ENCODE measurements around the gene IL1RL1.

Gene IL1RL1

DNA sequence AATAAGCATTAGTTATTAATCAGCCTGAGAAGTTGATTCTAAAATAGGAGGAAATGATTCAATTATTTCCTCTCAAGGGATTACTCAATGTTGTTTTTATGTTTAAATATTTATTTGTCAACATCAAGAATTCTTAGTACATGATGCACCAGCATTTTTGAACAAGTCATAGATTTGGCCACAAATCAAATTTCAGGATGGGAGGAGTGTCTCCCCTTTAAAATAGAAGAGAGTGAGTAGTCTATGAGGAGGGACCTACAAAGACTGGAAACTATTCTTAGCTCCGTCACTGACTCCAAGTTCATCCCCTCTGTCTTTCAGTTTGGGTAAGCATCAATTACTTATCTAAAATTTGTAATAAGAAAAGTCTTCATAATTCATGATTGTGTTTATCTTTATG is 25.6 kb downstream of the IL1RL1 start:
- DNase-seq, result no peak

DNA sequence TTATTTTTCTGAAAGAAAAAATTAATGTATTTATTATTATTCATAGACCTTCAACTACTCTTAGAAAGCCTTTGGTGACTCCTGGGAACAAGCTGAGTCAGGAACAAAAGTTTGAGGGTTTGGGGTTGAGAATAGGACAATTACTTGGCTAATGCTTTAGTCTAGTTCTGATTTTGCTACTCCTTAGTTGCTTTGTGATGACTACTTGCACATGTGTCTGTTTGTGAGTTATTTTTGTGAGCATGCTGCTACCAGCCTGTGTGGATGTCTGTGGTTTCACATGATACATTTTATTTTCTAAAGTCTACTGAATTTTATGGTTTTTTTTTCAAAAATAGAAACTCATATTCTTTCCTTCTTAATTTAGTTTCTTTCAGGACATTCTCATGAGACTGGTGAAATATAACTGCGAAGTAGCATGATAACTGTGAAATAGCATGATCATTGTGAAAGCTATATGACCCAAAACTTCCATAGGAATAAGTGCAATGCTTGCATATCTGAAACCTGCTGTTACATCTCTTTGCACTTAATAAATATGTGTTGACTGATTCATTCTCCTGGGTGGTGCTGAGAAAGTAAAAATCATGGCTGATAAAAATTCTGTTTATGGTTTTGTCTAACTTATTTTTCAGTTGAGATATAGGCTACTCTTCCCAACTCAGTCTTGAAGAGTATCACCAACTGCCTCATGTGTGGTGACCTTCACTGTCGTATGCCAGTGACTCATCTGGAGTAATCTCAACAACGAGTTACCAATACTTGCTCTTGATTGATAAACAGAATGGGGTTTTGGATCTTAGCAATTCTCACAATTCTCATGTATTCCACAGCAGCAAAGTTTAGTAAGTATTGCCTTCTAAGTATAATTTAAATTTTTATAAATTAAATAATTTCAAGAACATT is 26.4 kb downstream of the IL1RL1 start:
- DNase-seq, result no peak

DNA sequence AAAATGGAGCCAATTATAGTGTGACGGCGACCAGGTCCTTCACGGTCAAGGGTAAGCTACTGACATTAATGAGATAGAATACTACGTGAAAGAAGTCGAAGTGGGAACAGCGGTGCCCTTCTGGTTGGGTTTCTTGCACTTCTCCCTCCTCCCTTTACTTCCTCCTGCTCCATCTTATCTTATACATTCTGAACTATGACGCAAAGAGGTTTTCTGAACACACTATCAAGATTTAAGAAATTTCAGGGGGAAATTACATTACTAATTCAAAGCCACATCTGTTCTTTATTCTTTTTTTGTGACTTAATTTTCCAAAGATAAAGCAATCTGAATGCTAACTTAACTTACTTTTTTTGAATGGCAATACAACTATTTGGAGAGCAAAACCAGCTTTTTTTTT is 29.4 kb downstream of the IL1RL1 start:
- DNase-seq, result no peak

DNA sequence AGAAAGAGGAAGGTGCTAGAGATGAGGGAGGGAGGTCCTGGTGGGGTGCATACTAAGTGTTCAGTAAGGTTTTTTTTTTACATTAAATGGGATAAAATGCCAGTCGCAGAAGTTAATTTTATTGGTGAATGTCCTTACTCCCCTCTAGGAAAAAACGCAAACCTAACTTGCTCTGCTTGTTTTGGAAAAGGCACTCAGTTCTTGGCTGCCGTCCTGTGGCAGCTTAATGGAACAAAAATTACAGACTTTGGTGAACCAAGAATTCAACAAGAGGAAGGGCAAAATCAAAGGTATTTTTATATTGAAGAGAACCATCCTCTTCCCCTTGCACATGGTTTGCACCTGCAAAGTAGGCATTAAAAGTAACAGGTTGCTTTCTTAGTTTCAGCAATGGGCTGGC is 31.5 kb downstream of the IL1RL1 start:
- DNase-seq, result no peak

DNA sequence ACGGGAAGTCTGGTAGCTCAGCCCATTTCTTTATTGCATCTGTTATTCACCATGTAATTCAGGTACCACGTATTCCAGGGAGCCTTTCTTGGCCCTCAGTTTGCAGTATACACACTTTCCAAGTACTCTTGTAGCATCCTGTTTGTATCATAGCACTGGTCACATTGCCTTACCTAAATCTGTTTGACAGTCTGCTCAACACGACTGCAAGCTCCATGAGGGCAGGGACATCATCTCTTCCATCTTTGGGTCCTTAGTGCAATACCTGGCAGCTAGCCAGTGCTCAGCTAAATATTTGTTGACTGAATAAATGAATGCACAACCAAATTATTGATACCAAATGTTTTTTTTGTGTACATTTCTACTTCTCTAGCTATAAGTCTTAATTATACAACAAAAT is 33.0 kb downstream of the IL1RL1 start:
- no peak for DNase-seq

DNA sequence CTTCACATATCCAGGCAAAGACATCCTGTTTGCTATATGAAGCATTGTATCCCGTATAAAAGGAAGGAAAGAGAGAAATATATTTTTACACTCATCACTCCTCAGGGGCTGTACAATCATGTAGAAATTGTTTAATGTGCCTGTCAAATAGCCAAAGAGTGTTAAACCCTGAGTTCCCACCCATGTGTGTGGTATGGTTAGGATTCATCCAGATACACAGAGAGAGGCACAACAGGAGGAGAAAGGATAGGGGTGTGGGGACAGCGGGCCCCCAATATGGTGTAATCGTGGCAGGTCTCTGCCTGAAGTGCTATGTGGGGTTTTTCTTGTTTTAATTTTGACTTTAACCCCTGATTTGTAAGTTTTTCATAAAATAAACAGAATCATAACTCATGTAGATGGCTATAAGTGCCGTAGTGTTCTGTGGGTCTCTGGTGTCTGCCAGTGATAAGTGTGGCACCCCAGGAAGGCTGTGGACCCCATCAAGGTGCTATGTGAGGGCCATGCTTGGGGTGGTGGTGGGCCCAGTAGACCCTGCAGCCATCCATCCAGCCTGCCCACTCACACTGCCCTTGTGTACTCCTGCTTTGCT is 34.1 kb downstream of the IL1RL1 start:
- no peak for DNase-seq

DNA sequence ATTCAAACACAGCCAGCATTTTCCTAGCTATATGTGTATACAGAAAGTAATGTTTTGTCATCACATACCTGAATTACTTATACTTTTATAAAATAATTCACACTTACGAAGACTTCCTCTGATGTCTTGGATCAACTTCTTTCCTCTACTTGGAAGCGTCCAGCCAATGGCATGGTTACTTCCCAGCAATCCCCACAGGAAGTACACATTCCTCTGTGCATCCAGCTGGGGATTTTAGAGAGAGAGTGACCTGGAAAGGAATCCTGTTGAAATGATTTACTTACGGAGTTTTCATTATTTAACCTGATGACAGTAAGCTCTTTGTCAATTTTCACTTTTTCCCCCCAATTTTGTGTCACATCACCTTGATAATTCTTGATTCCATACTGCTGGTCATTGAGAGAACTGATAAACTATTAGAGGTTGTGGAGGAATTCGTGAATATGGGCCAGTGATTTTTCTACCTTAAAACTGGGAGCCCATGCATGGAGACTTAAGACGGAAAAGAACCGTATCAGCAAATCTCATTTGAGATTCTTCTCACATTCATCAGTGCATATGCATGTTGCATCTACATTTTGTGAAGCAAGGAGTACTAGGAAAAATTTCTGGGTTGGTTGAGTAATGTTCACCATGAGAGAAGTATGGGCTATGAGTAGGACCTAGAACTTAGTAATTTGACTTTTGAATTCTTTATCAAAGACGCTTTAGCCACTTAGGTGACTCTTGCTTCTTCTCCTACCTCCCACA is 35.2 kb downstream of the IL1RL1 start:
- DNase-seq, result no peak

DNA sequence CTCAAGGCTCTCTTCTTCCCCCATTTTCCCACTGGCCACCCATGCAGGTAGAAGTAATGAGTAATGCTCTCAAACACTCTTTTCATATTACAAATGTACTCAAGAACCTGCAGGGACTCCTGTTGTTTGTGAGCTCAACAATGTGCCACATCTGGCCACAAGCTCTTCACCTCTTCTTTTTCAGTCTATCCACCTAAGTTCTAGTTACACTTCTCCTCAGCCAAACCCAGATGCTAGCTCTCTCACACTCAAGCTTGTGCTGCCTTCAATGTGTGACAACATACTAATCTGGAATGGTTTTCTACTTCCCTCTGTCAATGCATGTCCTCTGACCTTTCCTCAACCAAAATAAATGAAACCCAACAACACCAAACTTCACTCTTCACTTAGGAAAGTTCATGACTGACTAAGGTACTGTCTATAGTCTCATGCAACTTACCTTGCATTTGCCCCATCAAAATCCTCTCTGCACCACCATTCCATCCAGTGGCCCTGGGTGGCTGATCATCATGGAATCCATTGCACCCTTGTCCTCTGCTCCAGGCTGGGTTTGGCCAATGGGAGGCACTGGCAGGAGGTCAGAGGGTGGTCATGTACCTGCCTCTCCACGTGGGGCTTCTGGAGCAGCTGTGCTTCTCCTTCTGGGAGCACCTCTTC is 38.9 kb downstream of the IL1RL1 start:
- no peak for DNase-seq

DNA sequence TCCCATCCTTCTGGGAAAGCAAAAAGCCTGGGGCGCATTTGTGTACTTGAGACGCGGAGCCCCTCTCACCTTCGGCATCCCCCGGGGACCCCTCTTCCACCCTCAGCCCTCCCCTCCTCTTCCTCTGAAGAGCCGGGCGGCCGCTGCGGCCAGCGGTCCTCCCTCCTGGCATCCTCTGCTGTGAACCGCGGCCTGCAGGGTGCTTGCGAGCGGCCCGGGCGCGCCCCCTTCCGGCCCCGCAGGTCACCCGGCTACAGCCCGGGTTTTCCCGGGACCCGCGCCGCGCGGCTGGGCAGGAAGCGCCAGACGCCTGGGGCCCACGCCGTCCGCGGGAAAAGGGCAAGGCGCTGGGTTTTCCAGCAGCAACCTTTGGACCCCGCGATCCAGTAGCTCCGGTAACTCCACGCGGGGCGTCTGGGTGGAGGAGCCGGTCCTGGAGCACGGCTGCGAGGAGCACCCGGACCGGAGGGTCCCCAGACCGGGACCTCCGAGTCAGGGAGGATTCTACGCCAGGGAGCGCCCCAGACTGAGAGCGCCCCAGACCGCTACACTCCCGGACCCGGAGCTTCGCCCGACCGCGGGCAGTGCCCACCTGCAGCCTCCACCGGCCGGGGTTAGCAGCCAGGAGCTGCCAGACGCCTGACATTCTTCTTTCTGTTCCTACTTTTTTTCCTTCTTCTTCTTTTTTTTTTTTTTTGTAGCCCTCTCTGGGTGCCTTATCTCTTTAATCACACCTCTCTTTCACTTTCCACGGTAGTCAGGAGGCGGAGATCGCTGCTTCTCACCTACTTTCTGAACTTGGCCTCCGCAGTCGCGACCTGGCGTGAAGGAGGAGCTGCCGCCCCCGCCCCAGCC is 44.4 kb downstream of the IL1RL1 start, which contains the start of gene IL18R1:
Gene IL18R1, plus strand, starts transcription at position 271 of the 855 bp plus-strand sequence. CDS start 6,865 bp downstream, outside the sequence.
- DNase-seq, result peak; percentile 69 to 73

DNA sequence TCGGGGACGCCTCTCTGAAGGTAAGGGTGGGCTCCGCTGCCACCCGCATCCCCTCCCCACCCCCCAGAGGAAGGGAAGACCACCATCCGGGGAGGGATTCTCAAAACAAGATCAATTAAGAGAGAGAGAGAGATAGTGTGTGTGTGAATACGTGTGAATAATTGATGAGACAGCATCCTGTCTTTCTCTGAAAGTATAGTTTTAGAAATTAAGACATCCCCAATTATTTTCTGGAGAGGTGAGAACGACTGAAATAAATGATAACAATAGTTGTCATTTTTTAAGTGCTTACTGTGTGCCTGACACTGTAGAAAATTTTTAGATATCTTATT is 45.0 kb downstream of the IL1RL1 start:
- no peak for DNase-seq

DNA sequence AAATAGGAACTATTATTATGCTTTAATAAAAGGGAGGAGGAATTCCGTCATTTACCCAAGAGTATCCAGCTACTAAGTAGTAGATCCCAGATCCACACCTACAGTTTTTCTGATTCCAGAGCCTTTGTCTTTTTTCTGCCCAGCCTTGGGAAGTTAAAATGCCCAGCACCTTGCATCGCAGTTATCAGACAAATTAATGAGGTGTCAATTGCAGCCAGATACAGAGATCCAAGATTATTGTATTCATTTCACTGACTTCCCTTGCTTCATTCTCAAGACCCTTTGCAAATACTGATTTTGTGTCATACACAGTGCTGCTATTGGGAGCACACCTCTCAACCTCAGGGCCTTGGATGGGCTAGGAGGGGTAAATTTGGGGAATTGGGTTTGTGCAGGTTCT is 45.4 kb downstream of the IL1RL1 start:
- DNase-seq, result no peak

DNA sequence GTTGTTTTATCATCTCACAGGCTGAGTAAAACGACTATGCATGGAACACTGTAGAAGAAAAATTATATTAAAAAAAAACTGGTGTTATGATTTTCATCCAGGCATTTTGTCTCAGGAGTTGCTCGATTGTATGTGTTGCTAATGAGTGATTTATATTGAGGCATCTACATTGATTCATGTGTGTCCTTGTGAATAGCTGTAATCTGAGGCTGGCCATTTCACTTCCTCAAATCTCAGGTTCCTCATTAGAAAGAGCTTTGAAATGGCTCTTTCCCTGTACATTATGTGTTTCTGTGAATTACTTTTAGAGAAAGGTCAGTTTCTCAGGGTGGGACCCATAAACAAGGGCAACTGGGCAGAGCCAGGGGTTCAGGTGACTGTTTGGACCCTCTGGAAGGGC is 46.6 kb downstream of the IL1RL1 start:
- no peak for DNase-seq

DNA sequence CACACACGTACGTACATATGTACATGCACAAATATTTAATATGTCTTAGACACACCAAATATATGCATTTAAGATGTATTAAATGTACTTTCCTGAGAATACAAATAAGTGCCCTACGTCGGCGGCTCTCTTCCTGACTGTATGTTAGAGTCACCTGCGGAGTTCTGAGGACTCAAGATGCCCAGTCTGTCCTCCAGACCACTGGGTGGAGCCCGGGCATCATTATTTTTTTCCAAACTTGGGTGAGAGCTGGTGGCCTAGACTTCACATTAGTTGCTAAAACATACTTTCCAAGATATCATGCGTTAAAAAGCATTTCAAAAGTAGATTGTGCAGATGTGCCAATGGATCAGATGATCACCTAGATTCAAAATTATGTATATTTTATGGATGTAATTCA is 47.1 kb downstream of the IL1RL1 start:
- peak in 1 of 2 donors; percentile 22 for DNase-seq

DNA sequence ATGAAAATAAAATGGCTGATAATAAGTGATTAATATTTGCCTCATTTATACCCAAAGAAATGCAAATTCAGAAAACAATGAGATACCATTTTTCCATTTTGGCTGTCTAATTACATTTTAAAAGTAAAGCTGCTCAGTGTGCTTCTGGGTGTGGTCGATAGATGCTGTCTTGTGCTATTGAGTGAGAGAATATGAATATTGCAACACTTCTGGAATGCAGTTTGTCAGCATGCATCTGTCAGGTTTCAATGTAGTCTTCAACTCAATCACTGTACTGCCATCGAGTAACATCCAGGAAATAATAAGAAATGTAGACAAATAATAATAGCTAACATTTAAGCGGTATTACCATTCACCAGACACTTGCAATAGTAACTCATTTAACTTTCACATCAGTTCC is 48.2 kb downstream of the IL1RL1 start:
- DNase-seq, result no peak

DNA sequence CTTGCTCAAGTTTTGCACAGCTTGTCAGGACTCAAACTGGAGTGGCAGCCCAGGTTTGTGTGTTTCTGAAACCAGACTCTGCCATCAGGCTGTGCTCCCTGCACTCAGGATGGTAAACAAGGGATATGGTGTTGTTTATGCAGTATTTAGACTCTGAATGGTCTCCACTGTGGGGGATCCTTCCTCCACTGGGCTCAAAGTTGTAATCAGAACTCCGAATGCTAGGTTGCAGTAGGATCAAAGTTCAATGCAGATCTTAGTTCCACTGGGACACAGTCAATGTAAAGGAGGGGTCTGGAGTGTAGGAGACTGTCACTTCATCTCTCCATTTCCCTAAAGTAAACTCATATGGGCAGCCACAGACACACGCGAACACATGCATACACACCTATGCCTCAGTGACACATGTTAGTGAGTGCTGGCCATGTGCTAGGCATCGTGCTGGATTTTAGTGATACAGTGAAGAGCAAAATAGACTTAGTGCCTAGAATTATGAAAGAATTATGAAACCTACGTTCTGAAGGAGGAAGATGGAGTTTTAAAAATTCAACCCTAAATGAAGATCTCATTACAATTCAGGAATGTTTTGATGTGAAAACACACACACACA is 50.4 kb downstream of the IL1RL1 start:
- no peak for DNase-seq

DNA sequence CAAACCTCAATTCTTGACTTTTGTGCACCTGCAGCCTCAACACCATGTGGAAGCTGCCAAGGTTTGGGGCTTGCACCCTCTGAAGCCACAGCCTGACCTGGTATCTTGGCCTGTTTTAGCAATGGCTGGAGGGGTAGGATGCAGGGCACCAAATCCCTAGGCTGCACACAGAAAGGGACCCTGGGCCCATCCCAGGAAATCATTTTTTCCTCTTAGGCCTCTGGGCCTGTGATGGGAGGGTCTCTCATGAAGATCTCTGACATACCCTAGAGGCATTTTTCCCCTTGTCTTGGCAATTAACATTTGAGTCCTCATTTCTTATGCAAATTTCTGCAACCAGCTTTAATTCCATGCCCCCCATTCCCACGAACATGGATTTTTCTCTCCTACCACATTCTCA is 54.4 kb downstream of the IL1RL1 start:
- DNase-seq, result no peak

DNA sequence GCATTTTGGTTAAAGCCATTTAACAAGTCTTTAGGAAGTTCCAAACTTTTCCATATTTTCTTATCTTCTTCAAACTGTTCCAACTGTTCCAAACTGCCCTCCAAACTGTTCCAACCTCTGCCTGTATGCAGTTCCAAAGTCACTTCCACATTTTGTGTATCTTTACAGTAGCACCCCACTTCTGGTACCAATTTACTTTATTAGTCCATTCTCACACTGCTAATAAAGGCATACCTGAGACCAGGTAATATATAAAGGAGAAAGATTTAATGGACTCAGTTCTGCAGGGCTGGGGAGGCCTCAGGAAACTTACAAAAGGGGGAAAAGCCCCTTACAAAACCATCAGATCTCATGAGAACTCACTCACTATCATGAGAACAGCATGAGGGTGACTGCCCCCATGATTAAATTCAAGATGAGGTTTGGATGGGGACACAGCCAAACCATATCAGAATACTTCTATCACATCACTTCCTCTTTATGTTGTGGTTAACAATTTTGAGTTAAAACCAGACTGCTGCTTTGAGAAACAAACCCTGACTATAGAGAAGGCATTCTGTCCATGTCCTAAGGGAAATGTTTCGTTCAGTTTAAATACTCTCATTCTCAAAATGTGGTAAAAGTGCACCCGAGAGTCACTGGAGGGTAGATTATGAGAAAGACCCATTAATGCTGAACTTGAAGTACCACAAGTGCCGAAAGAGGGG is 55.2 kb downstream of the IL1RL1 start:
- no peak for DNase-seq

DNA sequence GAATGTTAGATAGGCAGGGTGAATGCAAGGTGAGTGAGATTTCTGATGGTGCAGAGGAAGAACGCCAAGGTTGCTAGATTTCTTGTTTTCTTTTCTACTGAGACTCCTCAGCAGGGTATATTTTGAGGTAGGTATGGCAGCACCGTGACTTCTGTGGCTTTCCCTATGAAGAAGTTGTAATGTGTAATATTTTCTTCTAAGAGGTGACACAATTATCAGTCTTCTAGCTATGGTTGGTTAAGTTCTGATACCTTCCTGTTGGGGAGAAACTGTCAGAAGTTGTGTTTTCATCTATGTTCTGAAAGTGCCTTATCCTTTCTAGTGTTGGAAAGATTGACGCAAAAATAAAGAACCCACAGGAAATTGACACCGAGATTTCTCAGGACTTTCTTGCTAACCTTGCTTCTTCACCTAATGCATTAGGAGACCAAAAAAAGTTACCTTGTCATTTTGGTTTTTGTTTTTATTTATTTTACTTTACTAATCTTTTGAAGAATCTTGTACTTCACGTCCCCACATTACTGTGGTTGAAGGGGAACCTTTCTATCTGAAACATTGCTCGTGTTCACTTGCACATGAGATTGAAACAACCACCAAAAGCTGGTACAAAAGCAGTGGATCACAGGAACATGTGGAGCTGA is 56.1 kb downstream of the IL1RL1 start:
- DNase-seq, result peak; percentile 22 to 30

DNA sequence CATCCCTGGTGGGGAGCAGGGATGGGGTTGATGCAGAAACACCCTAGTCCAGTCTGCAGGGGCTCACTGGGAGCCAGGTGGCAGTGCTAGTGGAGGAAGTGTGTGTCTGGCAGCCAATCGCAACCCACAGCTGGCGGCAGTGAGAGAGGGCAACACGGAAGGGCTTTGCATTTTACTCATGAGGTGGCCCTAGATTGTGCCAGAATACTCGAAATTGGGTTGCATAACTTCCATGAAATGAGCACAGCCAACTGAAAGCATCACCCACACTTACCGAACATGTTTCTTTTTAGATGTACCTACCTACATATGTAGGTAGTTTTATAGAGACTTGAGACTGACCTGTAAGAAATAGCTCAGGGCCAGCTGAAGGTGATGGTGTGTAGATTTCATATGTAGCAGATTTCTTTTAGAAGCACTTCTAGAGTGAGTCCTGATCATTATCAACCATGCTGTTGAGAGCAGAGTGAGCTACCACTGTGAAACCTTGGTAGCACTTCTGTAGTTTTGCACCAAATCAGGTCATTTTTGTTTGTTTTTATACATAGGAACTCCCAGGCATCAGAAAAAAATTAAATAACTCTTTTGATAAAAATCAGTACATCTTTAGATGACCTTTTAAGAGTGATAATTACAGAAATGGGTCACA is 57.2 kb downstream of the IL1RL1 start:
- peak in 1 of 2 donors; percentile 10 for DNase-seq

DNA sequence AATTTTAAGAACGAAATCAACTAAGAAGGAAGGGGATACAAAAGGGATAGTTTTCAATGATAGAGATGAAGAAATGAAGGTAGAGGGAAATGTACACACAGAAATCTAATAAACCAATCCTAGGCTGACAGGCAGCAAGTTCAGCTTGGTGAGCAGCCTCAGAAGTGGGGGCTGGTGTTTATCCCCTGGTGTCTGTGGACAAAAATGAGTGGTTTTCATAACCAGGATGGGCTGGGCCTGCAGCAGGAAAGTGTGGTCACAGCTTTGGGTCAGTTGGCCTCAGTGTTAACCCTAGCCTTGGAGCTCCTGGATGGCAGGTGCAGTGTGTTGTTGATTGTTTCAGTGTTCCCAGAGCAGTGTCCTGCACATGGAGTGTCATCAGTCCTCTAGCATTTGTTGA is 58.5 kb downstream of the IL1RL1 start:
- no peak for DNase-seq

All from activated CD4-positive, alpha-beta T cell treated with anti-CD3 and anti-CD28 coated beads for 4 hours (primary cell).